Adrenal gland (tissue), 12 donors: ENCODE data around the gene CALHM1. TPM values are rescaled to one million over a fixed set of nuclear protein-coding genes. Genes with fewer than 3 reads are reported as not detected.

ENCODE experiments used
- DNase-seq, 7 donors: peaks; one replicate each; pipeline ENCODE4 v3.0.0-alpha.2; 2019 to 2020
- H3K27ac ChIP-seq, 5 donors: fragments of 200-600 bp; sonication (generic) in 4 of 5; 1 replicate in 3 of 5; 2 replicates in 2 of 5; pipeline versions ENCODE4 v1.5.1 to v1.8.0; 2016 to 2020; ENCODE audit warnings: mild to moderate bottlenecking in 1 of 5
- H3K27me3 ChIP-seq: fragments of 200-600 bp; 2 replicates; pipeline ENCODE4 v1.8.0; 2021
- H3K36me3 ChIP-seq, 2 donors: fragments of 200-600 bp; replicated peaks in 1 of 2; 1 replicate in 1 of 2; 2 replicates in 1 of 2; pipeline versions ENCODE4 v1.5.1 to v1.8.0; 2018 to 2022
- H3K4me1 ChIP-seq, 2 donors: fragments of 200-600 bp; replicated peaks in 1 of 2; 1 replicate in 1 of 2; 2 replicates in 1 of 2; pipeline versions ENCODE4 v1.5.1 to v1.8.0; 2018 to 2021
- H3K4me3 ChIP-seq, 4 donors: fragments of 200-600 bp; sonication (generic) in 3 of 4; one replicate each; pipeline ENCODE4 v1.5.1; 2016 to 2018
- H3K9me3 ChIP-seq, 3 donors: fragments of 200-600 bp; sonication (generic) in 1 of 3; replicated peaks in 1 of 3; 1 replicate in 2 of 3; 2 replicates in 1 of 3; pipeline versions ENCODE4 v1.5.1 to v1.8.0; 2016 to 2021
- CTCF ChIP-seq, 6 experiments: fragments of 450-650 bp in 4 of 6; fragments of 200-600 bp in 2 of 6; sonication (generic) in 1 of 6; IDR thresholded peaks; 1 replicate in 5 of 6; 2 replicates in 1 of 6; pipeline versions ENCODE4 v1.5.1 to v1.8.0; 2016 to 2021; ENCODE audit warnings: antibody characterized with exemption in 6 of 6, mild to moderate bottlenecking in 2 of 6, moderate library complexity in 1 of 6
- POLR2A ChIP-seq, 2 donors: fragments of 450-650 bp; IDR thresholded peaks; one replicate each; pipeline ENCODE4 v1.6.1; 2017; ENCODE audit warnings: antibody characterized with exemption in 2 of 2, mild to moderate bottlenecking in 2 of 2, moderate library complexity in 1 of 2
- WGBS, 4 donors: extraction: QIAGEN DNeasy Blood & Tissue Kit in 2 of 4; methylation state at CpG; one replicate each; pipeline versions ENCODE4 v1.1.5 to v1.1.7; 2013 to 2017; 5-methylcytosine and 5-hydroxymethylcytosine counted together
- intact Hi-C, 2 donors: fragments of 100-400 bp; cut with DNase I; formaldehyde crosslinking; loops; one replicate each; pipeline versions ENCODE4 v1.14.1 to v1.15.0; 2022 to 2023
- polyA plus RNA-seq, 3 donors: library from polyadenylated mRNA; stranded (reverse); fragments of 200-250 nt in 2 of 3; fragments of 350-450 nt in 1 of 3; fragmentation: Illumina TruSeq in 1 of 3; extraction: RNeasy Lipid Tissue Mini Kit (QIAGEN cat#74804) in 1 of 3; gene quantifications; one replicate each; pipeline ENCODE4 v1.2.3, GENCODE V29; 2013 to 2014
- total RNA-seq, 9 donors: library from RNA; depleted of rRNA in 4 of 9; stranded (reverse); fragments of >200 nt in 4 of 9; fragments of 120-200 nt in 1 of 9; fragmentation: NEBNext Ultra II Directional in 1 of 9; extraction: Animal tissue kit (Norgen Biotek cat#: 25700) in 1 of 9; gene quantifications; one replicate each; pipeline versions ENCODE4 v1.1.0 to v1.2.4, GENCODE V29; 2013 to 2023
- donor health status: healthy with polysubstance abuse.
- donor health status: Bipolar disorder and iron deficiency.
- donor health status: DM: yes; HTN: yes; CAD: no.
- donor health status: DM: no; HTN: no; CAD: no.
- donor health status: DM: no; HTN: no; CAD: no.
- donor health status: DM: yes; HTN: yes; CAD: no.

CALHM1 gene
- total and polyA plus RNA-seq, 12 donors, result not detected

GRCh38 chr10:103495321-103495720 lies 36.6 kb upstream of the CALHM1 start:
- no peak for DNase-seq
- no peaks in the 10 kb centered on the region for H3K9me3 ChIP-seq
- intact Hi-C loops, result no loop called here
- WGBS, 4 donors, result 92 to 95% (median 94%) methylated on average over 3 of the region's 3 CpGs
- H3K4me3 ChIP-seq, result no peak overlapping the region
- peaks cover 9% of the 10 kb centered on the region for H3K27me3 ChIP-seq
- H3K27ac ChIP-seq, result no peak overlapping the region
- no peaks in the 10 kb centered on the region for H3K36me3 ChIP-seq
- no peak for TF ChIP-seq CTCF (IDR thresholded peaks at IDR 0.05)
- no peak for TF ChIP-seq POLR2A (IDR thresholded peaks at IDR 0.05)
- H3K4me1 ChIP-seq, result peaks cover 13 to 21% of the 10 kb centered on the region in 2 donors

- Histone ChIP-seq H3K27me3 (peaks cover 9% of the 10 kb centered on the region), H3K9me3 (no peaks in the 10 kb centered on the region), H3K27ac (peak overlapping the region in 1 of 5 donors; percentile 52), H3K36me3 (no peaks in the 10 kb centered on the region), H3K4me3 (peak overlapping the region in 2 of 4 donors; percentile 24 to 79), H3K4me1 (peaks cover 13 to 21% of the 10 kb centered on the region in 2 donors)
- 3 to 8% (median 3%) methylated on average over 34 to 90 of the region's 92 CpGs; no CpG with 5 or more reads in 1 of the 4 donors for whole genome bisulfite sequencing, 4 donors
- peak in 2 of 7 donors; percentile 11 to 36 for DNase-seq
- TF ChIP-seq CTCF (IDR thresholded peaks at IDR 0.05), result no peak
- no peak for TF ChIP-seq POLR2A (IDR thresholded peaks at IDR 0.05)
- intact Hi-C loops, result no loop called here
These were observed 35.5 kb upstream of the CALHM1 start for GRCh38 chr10:103493916-103494877.

GRCh38 chr10:103493362-103493915 lies 34.7 kb upstream of the CALHM1 start, which contains the start of gene NEURL1:
Gene NEURL1 (plus strand): TSS chr10:103493705. CDS start chr10:103494388, 683 bp downstream.
- TF ChIP-seq CTCF (IDR thresholded peaks at IDR 0.05) (no peak), POLR2A (IDR thresholded peaks at IDR 0.05) (no peak)
- Histone ChIP-seq H3K4me3 (peak within 1 kb of the TSS in 2 of 4 donors; percentile 24 to 79), H3K27ac (peak within 1 kb of the TSS in 1 of 5 donors; percentile 52), H3K4me1 (peaks cover 13 to 21% of the 10 kb centered on the region in 2 donors), H3K27me3 (peaks cover 9% of the 10 kb centered on the region), H3K36me3 (no peaks in the 10 kb centered on the region), H3K9me3 (no peaks in the 10 kb centered on the region)
- DNase-seq, result peak in 2 of 7 donors; percentile 12 to 66
- WGBS, 4 donors, result 4 to 22% (median 5%) methylated on average over 14 to 65 of the region's 65 CpGs
- intact Hi-C loops, result no loop called here

- Histone ChIP-seq H3K36me3 (no peaks in the 10 kb centered on the region), H3K27ac (peak overlapping the region in 1 of 5 donors; percentile 52), H3K9me3 (no peaks in the 10 kb centered on the region), H3K4me3 (no peak overlapping the region), H3K27me3 (peaks cover 9% of the 10 kb centered on the region), H3K4me1 (peaks cover 13 to 21% of the 10 kb centered on the region in 2 donors)
- no peak for TF ChIP-seq CTCF (IDR thresholded peaks at IDR 0.05)
- no peak for TF ChIP-seq POLR2A (IDR thresholded peaks at IDR 0.05)
- WGBS, 4 donors, result 74 to 93% (median 84%) methylated on average over 2 to 5 of the region's 5 CpGs
- DNase-seq, result no peak
- intact Hi-C loops, result no loop called here
These were observed 34.1 kb upstream of the CALHM1 start for GRCh38 chr10:103492655-103493261.
